ENCODE measurements around the gene THRB.

THRB gene

GRCh38 chr3:24086617-24087404 lies 407.8 kb downstream of the THRB start:
- ATAC-seq, result no peak

DNA sequence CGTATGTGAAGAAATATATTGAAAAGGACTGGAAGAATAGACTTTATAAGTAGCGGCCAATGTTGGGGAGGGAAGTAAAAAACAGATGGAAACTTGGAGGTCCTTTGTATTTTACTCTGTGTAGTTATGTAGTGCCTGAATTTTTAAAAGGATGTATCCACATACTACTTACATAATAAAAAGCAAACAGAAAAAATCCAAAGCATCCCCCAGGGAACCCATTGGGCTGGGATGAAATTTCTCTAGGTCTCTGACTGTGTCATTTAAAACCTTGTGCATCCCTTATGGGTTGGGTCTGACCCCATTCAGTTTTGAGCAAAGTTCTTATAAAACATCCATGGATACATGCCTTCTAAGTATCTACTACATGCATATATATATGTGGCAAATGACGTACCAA lies 408.4 kb downstream of the THRB start:
- ATAC-seq, result no peak

DNA sequence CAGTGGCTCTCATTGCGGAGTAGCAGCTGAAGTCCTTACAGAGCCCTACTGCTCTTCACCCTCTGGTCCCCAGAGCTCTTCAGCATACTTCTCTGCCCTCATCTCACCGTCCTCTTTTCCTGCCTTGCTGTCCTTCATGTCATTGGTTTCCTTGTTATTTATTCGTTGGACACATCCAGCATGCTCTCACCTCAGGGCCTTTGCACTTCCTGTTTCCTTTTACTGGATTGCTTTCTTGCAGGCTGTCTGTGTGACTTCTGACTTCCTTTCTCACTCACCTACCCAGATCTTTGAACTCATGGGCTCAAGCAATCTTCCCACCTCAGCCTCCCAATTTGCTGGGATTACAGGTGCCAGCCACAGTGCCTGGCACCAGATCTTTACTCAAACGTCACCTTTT lies 422.5 kb downstream of the THRB start:
- ATAC-seq, result no peak

GRCh38 chr3:24069045-24069444 lies 425.6 kb downstream of the THRB start:
- no peak for ATAC-seq

DNA sequence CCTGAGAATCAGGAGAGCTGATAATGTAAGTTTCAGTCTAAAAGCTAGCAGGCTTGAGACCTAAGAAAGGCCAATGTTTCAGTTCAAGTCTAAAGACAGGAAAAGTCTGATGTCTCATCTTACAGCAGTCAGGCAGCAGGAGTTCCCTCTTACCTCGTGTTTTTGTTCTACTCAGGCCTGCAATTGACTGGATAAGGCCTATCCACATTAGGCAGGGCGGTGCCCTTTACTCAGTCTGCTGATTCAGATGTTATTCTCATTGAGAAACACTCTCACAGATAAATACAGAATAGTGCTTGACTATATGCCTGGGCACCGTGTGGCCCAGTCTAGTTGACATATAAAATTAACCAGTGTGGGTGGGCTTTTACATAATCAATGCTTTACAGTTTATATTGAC lies 427.2 kb downstream of the THRB start:
- ATAC-seq, result no peak
